Fibroblast of lung (primary cell): ENCODE data around the gene LUC7L2.
"Not testable (repeated sequence)": the region's sequence is repeated elsewhere in the genome, so short reads cannot be mapped to it uniquely, and the experiment has no call there.

Experiments used
- EZH2 ChIP-seq: IDR thresholded peaks from 2 replicates; pipeline ENCODE4 v1.5.1; 2012; ENCODE audit warnings: low read length, control low read depth, mild to moderate bottlenecking; ENCODE audit errors: missing control alignments
- TF ChIP-seq, protein P1 (sequence below), 2 donors: IDR thresholded peaks in 1 of 2; conservative IDR thresholded peaks in 1 of 2; 1 replicate in 1 of 2; 2 replicates in 1 of 2; pipeline ENCODE4 v1.5.1; 2011 to 2012; ENCODE audit warnings: low read length in 2 of 2, control low read depth in 1 of 2, inconsistent platforms in 1 of 2, low read depth in 1 of 2, mild to moderate bottlenecking in 1 of 2

- TF ChIP-seq, protein P1, sequence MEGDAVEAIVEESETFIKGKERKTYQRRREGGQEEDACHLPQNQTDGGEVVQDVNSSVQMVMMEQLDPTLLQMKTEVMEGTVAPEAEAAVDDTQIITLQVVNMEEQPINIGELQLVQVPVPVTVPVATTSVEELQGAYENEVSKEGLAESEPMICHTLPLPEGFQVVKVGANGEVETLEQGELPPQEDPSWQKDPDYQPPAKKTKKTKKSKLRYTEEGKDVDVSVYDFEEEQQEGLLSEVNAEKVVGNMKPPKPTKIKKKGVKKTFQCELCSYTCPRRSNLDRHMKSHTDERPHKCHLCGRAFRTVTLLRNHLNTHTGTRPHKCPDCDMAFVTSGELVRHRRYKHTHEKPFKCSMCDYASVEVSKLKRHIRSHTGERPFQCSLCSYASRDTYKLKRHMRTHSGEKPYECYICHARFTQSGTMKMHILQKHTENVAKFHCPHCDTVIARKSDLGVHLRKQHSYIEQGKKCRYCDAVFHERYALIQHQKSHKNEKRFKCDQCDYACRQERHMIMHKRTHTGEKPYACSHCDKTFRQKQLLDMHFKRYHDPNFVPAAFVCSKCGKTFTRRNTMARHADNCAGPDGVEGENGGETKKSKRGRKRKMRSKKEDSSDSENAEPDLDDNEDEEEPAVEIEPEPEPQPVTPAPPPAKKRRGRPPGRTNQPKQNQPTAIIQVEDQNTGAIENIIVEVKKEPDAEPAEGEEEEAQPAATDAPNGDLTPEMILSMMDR (conservative IDR thresholded peaks at IDR 0.05 in 1 of 2, IDR thresholded peaks at IDR 0.05 in 1 of 2; ENCODE audit: low read depth in 1 of 2, low read length in 2 of 2): not testable (repeated sequence)
- not testable (repeated sequence) for TF ChIP-seq EZH2
Observed at GRCh38 chr7:139465072-139465471, 105.4 kb downstream of the LUC7L2 start.
